Measurements from ENCODE around the gene ARHGEF28.

- no peak for TF ChIP-seq CTCF (IDR thresholded peaks at IDR 0.05; ENCODE audit: low read depth, low read length, poor library complexity, severe bottlenecking)
- no peak for TF ChIP-seq EZH2phosphoT487 (IDR thresholded peaks at IDR 0.05; ENCODE audit: borderline replicate concordance, low read length)
These were observed 33.4 kb upstream of the ARHGEF28 start for GRCh38 chr5:73592551-73592950.

Measured in DOHH2 (cell line).